ENCODE results near the gene CAMKMT.

The CAMKMT gene

DNA sequence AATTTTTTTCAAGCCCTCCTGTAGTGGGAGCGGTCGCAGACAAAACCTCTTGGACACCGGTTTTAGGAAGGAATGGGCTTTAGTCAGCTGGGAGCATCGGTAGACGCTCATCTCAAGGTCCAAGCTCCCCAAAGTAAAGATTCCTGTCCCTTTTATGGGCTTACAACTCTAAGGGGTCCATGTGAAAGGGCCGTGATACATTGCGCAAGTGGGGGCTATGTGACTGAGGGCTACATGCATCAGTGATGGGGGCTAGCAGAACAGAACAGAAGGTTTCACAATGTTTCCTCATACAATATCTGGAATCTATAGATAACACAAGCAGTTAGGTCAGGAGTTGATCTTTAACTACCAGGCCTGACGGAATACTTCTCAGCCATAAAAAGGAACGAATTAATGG is 62.5 kb downstream of the CAMKMT start:
- TF ChIP-seq, protein P1, sequence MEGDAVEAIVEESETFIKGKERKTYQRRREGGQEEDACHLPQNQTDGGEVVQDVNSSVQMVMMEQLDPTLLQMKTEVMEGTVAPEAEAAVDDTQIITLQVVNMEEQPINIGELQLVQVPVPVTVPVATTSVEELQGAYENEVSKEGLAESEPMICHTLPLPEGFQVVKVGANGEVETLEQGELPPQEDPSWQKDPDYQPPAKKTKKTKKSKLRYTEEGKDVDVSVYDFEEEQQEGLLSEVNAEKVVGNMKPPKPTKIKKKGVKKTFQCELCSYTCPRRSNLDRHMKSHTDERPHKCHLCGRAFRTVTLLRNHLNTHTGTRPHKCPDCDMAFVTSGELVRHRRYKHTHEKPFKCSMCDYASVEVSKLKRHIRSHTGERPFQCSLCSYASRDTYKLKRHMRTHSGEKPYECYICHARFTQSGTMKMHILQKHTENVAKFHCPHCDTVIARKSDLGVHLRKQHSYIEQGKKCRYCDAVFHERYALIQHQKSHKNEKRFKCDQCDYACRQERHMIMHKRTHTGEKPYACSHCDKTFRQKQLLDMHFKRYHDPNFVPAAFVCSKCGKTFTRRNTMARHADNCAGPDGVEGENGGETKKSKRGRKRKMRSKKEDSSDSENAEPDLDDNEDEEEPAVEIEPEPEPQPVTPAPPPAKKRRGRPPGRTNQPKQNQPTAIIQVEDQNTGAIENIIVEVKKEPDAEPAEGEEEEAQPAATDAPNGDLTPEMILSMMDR (IDR thresholded peaks at IDR 0.05; ENCODE audit: low read length) = no peak
- no peak for TF ChIP-seq EZH2 (IDR thresholded peaks at IDR 0.05; ENCODE audit: borderline replicate concordance, low read length)
- no peaks in the 10 kb centered on the region for H3F3A ChIP-seq (ENCODE audit: insufficient read depth, low read length)
- H3K9me3 ChIP-seq (ENCODE audit: low read length) = 0 out of 2 replicates have a peak, but pooled peaks cover 2% of the 10 kb centered on the region
- H3K36me3 ChIP-seq (ENCODE audit: insufficient read depth, low read length) = no peaks in the 10 kb centered on the region
- H3K4me2 ChIP-seq (ENCODE audit: low read length) = no peak overlapping the region
- no peak overlapping the region for H3K4me3 ChIP-seq (ENCODE audit: low read depth, low read length, poor library complexity, severe bottlenecking)
- H3K27me3 ChIP-seq (ENCODE audit: insufficient read depth, low read length) = no peaks in the 10 kb centered on the region
- no peak overlapping the region for H3K27ac ChIP-seq (ENCODE audit: low read depth, low read length, poor library complexity, severe bottlenecking)
- no peaks in the 10 kb centered on the region for H4K20me1 ChIP-seq (ENCODE audit: insufficient read depth, low read length)
- no peak overlapping the region for H2AFZ ChIP-seq (ENCODE audit: low read length)
- no peak overlapping the region for H3K9ac ChIP-seq (ENCODE audit: low read length)
- H3K9me2 ChIP-seq (ENCODE audit: low read depth, low read length) = no peaks in the 10 kb centered on the region
- no peaks in the 10 kb centered on the region for H3K4me1 ChIP-seq (ENCODE audit: insufficient read depth, low read length, severe bottlenecking)
- no peaks in the 10 kb centered on the region for H3K79me2 ChIP-seq (ENCODE audit: insufficient read depth, low read length)

DNA sequence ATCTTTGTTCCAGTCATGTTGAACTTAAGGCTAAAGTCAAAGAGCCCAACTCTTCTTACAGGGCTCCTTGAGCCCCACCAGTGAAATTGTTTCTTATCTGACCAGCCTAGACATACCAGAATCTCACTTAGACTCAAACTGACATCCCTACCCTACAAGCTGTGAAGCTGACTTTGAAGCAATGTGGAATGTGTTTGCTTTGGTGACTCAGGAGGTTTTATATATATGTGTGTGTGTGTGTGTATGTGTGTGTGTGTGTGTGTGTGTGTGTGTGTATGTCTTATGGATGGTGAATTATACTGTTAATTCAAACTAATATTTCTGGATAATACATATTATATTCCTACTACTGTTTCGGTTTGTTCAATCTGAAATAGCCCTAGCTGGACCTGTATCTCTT is 67.3 kb downstream of the CAMKMT start:
- Histone ChIP-seq H3K36me3 (ENCODE audit: insufficient read depth, low read length) (no peaks in the 10 kb centered on the region), H3K4me1 (ENCODE audit: insufficient read depth, low read length, severe bottlenecking) (no peaks in the 10 kb centered on the region), H3K9ac (ENCODE audit: low read length) (no peak overlapping the region), H3K4me2 (ENCODE audit: low read length) (no peak overlapping the region), H3F3A (ENCODE audit: insufficient read depth, low read length) (no peaks in the 10 kb centered on the region), H2AFZ (ENCODE audit: low read length) (no peak overlapping the region), H3K27ac (ENCODE audit: low read depth, low read length, poor library complexity, severe bottlenecking) (no peak overlapping the region), H3K4me3 (ENCODE audit: low read depth, low read length, poor library complexity, severe bottlenecking) (no peak overlapping the region), H3K9me2 (ENCODE audit: low read depth, low read length) (no peaks in the 10 kb centered on the region), H4K20me1 (ENCODE audit: insufficient read depth, low read length) (no peaks in the 10 kb centered on the region), H3K9me3 (ENCODE audit: low read length) (no peaks in the 10 kb centered on the region), H3K27me3 (ENCODE audit: insufficient read depth, low read length) (no peaks in the 10 kb centered on the region), H3K79me2 (ENCODE audit: insufficient read depth, low read length) (no peaks in the 10 kb centered on the region)
- TF ChIP-seq, protein P1 (IDR thresholded peaks at IDR 0.05; ENCODE audit: low read length) = no peak
- no peak for TF ChIP-seq EZH2 (IDR thresholded peaks at IDR 0.05; ENCODE audit: borderline replicate concordance, low read length)

DNA sequence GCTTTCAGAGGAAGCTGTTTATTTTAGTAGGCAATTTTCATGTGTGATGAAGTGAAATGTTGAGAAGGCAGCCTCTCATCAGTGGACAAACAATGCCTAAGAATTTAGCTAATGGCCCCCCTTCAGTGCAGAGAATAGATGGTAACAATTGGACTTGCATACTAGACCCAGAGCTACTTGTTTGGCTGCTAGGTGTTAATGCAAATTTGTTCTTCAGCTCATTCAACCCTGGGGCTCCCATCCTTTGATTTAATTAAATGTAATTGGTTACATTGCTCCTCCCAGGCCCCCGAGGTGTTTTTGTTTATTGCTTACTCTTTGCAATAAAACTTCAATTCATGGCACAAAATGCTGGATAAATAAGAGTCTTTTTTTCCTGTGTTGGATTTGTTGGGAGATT is 68.6 kb downstream of the CAMKMT start:
- H3K4me2 ChIP-seq (ENCODE audit: low read length) = no peak overlapping the region
- H3K27me3 ChIP-seq (ENCODE audit: insufficient read depth, low read length) = no peaks in the 10 kb centered on the region
- no peaks in the 10 kb centered on the region for H3K9me2 ChIP-seq (ENCODE audit: low read depth, low read length)
- H3K27ac ChIP-seq (ENCODE audit: low read depth, low read length, poor library complexity, severe bottlenecking) = no peak overlapping the region
- no peaks in the 10 kb centered on the region for H3F3A ChIP-seq (ENCODE audit: insufficient read depth, low read length)
- H3K4me3 ChIP-seq (ENCODE audit: low read depth, low read length, poor library complexity, severe bottlenecking) = no peak overlapping the region
- H2AFZ ChIP-seq (ENCODE audit: low read length) = no peak overlapping the region
- no peaks in the 10 kb centered on the region for H3K79me2 ChIP-seq (ENCODE audit: insufficient read depth, low read length)
- no peaks in the 10 kb centered on the region for H4K20me1 ChIP-seq (ENCODE audit: insufficient read depth, low read length)
- no peaks in the 10 kb centered on the region for H3K9me3 ChIP-seq (ENCODE audit: low read length)
- no peak for TF ChIP-seq EZH2 (IDR thresholded peaks at IDR 0.05; ENCODE audit: borderline replicate concordance, low read length)
- TF ChIP-seq, protein P1 (IDR thresholded peaks at IDR 0.05; ENCODE audit: low read length) = no peak
- no peaks in the 10 kb centered on the region for H3K36me3 ChIP-seq (ENCODE audit: insufficient read depth, low read length)
- H3K4me1 ChIP-seq (ENCODE audit: insufficient read depth, low read length, severe bottlenecking) = no peaks in the 10 kb centered on the region
- H3K9ac ChIP-seq (ENCODE audit: low read length) = no peak overlapping the region
